Gastroesophageal sphincter (tissue), 3 donors: Measurements from ENCODE around the gene NPW.

Experiments used
- CTCF ChIP-seq, 4 experiments: fragments of 200-600 bp in 2 of 4; fragments of 450-650 bp in 2 of 4; sonication (generic) in 1 of 4; IDR thresholded peaks; one replicate each; pipeline ENCODE4 v1.5.1; 2017 to 2019; ENCODE audit warnings: antibody characterized with exemption in 4 of 4, mild to moderate bottlenecking in 2 of 4, moderate library complexity in 2 of 4
- EP300 ChIP-seq: sonication (generic); formaldehyde crosslinking; IDR thresholded peaks from one replicate; pipeline ENCODE4 v1.6.1; 2017; ENCODE audit warnings: antibody characterized with exemption, mild to moderate bottlenecking
- POLR2A ChIP-seq, 2 donors: fragments of 450-650 bp; IDR thresholded peaks; one replicate each; pipeline ENCODE4 v1.6.1; 2017; ENCODE audit warnings: antibody characterized with exemption in 2 of 2, mild to moderate bottlenecking in 2 of 2, moderate library complexity in 1 of 2
- POLR2AphosphoS5 ChIP-seq: sonication (generic); formaldehyde crosslinking; IDR thresholded peaks from one replicate; pipeline ENCODE4 v1.6.1; 2017; ENCODE audit warnings: antibody characterized with exemption

GRCh38 chr16:1998360-1998835, 21.2 kb upstream of the NPW start:
- TF ChIP-seq CTCF (IDR thresholded peaks at IDR 0.05) (no peak), POLR2A (IDR thresholded peaks at IDR 0.05) (no peak), POLR2AphosphoS5 (no peak), EP300 (no peak)
